Hematopoietic multipotent progenitor cell treated with erythropoietin and hydrocortisone succinate and interleukin-3 and kit ligand, for 15 days (in vitro differentiated cells): ENCODE data around the gene ROBO3.

Experiments
- DNase-seq: peaks from one replicate; pipeline ENCODE4 v3.0.0-alpha.2; 2015; ENCODE audit warnings: low spot score

Gene ROBO3

DNA sequence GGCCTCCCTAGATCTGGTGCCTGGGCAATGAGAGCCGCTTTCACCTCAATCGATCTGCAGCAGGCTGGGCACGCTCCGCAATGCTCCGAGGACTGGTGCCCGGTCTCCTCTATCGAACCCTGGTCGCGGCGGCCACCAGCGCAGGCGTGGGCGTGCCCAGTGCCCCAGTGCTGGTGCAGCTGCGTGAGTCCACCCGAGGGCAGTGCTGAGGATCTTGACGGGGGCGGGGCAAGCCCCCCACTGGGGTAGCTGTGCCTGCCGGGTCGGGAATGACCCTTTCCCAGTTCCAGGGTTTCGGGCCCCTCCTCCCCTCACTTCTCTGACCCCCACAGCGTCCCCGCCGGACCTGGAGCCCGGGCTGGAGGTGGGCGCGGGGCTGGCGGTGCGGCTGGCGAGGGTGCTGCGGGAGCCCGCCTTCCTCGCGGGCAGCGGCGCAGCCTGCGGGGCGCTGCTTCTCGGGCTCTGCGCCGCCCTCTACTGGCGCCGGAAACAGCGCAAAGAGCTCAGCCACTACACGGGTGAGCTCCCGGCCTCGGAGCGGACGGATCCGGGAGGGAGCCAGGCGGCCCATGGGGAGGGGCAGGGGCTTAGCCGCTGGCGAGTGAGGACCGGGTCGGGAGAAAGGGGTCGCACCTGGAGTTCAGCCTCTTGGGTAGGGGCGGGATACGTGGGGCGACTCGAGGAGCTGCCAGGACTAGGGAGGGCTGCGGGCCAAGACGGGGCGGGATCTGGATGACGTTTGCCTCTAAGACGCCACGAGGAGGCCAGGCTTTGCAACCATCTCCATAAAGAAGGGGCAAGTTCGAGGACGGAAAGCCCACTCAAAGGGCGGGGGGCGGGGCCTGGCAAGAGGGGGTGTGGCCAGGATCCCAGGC, 10.9 kb downstream of the ROBO3 start:
- peak; percentile 54 for DNase-seq

DNA sequence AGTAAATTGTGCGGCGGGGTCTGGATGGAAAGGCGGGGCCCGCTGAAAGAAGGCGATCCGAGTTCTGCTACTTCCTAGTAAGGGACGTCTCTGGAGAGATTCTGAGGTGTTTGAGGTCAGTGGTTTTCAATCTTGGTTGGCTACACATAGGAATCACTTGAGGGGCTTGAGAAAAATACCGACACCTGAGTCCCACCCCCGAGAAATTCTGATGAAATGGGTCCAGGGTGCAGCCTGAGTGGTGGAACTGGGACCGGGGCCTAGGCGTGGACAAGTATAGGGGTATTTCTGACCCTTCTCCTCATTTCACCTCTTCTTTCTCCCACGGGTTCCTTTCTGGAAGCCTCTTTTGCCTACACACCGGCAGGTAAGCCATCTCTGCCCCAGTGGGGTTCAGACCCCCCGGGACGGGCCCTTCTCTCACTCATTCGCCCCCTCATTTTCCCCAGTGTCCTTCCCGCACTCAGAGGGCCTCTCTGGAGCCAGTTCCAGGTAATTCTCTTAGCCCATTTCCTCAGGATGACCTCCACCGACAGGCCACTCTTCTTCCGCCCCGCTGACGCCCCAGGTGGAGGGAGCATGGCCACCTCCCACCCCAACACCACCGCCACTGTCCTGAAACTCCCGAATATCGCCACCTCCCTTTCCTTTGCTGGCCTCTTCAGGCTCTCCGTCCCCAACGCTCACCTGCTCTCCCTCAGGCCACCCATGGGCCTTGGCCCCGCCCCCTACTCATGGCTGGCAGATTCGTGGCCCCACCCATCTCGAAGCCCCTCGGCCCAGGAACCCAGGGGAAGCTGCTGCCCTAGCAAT, 11.8 kb downstream of the ROBO3 start:
- DNase-seq, result no peak

DNA sequence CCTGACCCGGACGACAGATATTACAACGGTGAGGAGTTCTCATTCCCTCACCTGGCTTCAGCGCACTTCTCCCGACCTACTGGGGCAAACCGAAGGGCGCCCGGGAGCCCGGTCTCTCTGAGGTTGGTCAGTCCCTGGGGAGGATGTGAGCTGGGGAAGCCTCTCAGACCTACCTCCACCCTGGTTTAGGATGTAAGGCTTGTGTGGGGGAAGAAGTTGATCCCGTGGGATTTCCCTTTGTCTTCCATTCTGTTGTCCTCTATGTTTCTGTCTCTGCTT, 12.3 kb downstream of the ROBO3 start:
- no peak for DNase-seq

DNA sequence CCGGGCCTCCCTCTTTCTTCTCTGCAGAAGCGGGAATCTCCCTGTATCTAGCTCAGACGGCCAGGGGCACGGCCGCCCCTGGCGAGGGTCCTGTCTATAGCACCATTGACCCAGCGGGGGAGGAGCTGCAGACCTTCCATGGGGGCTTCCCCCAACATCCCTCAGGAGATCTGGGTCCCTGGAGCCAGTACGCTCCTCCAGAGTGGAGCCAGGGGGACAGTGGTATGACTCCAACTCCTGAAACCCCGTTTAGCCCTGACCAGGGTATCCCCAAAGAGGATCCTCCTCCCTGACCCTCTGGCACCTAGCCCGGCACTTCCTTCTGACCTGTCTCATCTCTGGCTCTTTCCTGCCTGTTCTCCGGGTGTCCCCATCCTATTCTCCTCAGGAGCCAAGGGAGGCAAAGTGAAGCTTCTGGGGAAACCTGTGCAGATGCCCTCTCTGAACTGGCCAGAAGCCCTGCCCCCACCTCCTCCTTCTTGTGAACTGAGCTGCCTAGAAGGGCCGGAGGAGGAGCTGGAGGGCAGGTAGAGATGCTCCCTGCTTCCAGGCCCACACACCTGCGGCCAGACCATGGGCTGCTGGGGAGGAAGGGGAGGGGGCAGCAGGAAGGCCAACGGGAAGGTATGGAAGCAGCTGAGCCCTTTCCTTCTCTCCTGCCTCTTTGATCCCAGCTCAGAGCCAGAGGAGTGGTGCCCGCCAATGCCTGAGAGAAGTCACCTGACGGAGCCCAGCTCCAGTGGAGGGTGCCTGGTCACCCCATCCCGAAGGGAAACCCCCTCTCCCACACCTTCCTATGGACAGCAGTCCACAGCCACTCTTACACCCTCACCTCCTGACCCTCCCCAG, 12.9 kb downstream of the ROBO3 start:
- DNase-seq, result no peak

DNA sequence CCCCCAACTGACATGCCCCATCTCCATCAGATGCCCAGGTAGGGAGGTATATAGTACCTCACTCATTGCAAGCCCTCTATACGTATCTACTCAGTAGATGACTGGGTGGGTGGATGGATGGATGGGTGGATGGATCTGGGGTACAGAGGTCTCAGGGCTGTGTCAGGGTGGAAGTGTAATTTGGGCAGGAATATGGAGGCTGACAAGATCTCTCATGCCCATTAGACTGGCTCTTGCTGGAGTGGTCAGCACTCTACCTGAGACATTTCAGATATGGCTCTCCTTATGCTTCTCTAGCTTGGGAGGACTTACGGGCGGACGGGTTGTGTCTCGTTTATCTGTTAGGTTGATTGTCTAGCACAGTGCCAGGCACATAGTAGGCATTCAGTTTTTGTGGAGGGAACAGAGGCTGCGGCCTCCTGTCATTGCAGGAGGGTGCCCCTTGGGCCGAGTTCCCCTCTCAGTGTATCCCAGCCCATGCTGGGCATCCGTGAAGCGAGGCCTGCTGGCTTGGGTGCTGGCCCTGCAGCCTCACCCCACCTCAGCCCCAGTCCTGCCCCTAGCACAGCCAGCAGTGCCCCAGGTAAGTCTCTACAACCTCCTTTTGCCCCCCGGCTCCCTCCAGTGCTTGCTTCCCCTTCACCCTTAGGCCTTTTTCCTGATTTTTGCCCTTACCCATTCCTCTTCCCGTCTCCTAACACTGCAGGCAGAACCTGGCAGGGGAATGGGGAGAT, 13.7 kb downstream of the ROBO3 start:
- DNase-seq, result no peak

DNA sequence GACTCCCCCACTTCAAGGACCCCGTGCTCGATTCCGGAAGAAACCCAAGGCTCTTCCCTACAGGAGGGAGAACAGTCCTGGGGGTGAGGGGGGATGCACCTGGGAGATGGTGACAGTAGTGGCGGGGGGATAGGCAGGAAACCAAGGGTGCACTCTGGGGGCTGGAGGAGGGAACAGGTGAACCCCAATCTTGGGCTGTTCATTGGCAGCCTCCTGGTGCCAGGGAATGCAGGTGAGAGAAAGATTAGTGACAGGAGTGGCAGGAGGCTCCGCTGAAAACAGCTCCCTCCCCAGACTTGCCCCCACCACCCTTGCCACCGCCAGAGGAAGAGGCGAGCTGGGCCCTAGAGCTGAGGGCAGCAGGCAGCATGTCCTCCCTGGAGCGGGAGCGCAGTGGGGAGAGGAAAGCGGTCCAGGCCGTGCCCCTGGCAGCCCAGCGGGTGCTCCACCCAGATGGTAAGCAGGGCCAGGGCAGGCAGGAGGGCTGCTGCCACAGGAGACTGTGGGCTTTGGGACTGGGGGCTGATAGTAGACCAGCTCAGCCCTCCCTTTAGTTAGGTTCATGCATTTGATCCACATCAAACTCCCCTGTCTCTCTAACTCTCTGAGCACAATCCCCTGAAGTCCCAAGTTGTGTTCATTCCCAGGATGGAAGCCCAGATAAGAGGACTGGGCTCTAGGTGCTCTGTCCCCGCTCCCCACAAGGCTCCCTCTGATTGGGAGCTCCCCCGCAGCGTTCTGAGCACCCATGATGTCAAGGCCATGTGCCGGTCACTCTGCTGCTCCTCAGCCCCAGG, 14.5 kb downstream of the ROBO3 start:
- no peak for DNase-seq

DNA sequence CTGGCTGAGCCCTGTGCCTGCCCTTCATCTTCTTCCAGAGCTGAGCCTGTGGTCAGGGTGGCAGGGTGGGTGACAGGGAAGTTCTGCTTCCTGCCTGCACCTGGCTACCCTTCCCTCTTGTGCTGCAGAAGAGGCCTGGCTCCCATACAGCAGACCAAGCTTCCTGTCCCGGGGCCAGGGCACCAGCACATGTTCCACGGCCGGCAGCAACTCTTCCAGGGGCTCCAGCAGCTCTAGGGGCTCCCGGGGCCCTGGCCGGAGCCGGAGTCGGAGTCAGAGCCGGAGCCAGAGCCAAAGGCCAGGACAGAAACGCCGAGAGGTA, 15.0 kb downstream of the ROBO3 start:
- no peak for DNase-seq

DNA sequence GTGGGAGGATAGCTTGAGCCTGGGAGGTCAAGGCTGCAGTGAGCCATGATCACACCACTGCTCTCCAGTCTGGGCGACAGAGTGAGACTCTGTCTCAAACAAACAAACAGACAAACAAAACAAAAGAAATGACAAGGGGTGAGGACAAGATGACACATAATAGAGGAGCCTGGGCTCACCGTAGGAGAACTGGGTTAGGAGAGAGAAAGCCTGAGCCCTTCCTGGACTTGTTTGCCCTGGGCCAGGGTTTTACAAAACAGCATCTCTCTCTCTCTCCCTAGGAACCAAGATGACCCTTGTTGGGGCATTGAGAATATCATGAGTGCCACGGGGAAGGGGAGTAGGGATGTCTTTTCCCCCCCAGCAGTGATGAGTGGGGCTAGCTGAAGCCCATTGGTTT, 15.7 kb downstream of the ROBO3 start:
- DNase-seq, result no peak

DNA sequence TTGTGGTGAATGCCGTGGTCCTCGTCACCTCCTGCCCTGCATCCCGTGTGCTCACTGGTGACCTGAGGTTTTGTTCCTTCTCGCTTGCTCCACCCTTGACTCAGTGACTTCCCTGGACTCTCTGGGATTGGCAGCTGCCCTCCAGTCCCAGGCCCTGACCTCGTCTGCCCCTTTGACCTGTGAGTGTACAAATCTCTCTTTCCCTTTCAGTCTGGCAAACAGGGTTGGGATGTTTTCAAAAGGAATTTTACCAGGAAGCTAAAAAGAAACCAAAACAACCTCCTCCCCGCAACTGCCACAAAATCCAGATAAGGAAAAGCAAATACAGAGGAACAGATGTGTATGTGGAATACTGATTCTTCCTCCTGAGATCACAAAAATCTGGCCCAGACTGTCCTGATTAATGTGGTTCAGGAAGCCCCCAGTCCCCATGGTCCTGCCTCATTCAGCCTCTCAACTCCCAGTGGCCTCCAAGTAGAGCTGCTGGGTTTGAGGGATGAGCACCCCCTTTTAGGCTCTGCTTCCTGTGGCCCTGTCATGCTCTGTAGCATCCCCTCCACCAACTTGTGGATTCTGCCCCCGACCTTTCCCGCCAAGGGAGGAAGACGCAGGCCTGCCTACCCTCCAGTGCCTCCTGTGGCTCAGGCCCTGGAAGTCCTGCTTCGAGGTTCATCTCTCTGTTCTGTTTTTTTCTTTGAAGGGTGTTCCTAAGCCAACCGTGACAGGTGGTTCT, 17.3 kb downstream of the ROBO3 start:
- DNase-seq, result no peak

DNA sequence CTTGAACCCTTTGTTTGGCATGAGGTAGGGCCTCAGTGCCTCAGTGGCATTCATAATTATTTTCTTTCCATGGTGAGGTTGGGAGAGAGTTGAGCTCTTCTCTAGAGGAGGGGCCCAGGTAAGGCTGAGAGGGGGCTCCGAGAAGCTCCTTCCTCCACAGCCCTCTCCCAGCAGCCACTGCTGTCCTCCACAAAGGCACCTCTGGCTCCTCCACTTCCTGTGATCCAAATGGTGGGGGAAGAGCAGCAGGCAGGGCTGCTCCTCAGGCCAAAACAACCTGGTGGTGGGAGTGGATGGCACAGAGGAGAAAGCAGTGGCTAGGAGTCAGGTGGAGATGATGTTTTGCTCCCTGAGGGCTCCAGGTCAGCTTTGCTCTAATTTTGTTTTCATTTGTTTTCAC, 19.1 kb downstream of the ROBO3 start:
- no peak for DNase-seq

DNA sequence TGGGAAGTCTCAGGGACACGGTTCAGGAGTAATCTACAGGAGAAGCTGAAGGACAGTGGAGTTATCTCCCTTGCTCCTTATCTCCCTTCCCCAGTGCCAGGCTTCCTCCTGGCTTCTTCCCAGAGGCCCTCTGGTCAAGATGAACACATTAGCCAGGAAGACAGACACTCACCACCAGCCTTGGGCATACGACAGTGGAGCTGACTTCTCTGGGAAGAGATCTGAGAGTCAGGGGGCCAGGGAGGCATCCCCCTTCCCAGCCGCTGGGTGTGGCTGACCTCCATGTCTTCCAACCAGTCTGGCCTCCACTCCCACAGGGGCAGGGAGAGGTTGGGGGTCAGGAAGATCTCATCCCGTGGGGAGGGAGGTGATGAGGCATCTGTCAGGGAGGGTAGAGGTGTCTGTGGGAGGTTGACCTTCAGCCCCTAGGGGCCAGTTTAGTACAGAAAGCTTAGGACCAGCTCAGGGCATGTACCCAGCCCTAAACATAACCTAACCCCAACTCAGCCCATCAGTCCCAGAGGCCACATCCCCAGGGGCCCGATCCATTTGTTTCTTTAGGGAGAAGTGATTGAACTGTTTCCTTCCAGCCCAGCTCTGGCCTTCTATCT, 19.7 kb downstream of the ROBO3 start:
- DNase-seq, result no peak

DNA sequence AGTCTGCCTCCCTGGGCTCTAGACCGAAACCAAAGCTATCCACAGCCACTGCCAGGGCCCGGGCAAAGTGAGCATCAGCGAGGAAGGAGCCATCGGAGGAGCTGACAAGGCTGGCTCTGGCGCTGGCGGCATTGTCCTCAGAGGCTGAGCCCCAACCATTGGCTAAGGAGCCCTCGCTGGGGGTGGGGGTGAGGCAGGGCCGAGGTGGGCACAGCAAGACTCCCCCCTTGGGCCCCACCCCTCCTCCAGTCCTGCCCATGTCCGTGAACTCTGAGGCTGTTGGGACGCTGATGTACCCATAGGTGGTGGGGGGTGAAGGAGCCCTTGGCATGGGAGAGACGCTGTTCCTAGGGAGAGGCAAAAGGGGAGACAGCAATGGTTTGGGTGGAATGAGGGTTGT, 21.2 kb downstream of the ROBO3 start:
- DNase-seq, result no peak

DNA sequence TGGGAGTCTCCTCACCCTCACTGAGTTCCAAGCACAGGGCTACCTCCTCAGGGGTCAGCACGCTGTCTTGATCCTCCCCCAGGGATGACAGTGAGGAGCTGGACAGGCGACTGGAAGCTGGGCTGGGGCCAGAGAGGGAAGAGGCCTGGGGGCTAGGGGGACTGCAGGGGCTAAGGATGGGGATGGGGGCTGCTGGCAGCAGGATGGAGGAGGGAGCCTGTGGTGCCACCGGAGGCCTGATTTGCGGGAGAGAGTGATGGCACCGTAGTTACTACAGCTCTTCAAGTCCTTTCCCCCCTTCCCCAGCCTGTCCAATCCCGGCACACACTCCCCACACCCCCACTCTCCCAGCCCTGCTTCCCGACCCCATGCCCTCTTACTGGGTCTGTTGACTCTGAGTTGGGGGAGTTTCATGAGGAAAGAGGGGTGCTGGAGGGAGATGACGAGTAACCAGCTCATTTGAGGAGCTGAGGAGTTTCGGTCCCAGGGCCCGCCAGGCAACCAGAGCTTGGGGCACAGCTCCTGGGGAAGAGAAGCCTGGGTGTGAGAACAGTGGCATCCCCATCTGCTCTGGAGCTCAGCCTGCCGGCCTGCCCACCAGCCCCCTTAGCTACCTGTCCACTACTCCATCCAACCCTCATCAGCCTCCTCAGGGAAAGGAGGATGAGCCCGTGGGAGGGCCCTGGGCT, 21.9 kb downstream of the ROBO3 start:
- no peak for DNase-seq

DNA sequence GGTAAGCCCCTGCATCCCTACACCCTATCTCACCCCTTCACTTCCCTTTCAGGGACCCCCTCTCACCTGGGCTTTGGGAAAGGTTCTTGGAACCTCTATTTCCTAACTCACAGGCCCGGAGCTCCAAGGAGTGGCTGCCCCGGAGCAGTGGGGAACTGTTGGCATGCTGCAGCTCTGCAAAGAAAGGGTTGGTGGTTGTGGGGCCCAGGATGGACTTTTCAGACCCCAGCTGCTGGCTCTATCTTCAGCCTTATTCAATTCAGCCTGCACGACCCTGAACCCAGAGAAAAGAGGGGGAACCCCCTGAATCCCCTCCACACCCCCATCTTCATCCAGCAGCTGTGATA, 22.4 kb downstream of the ROBO3 start:
- no peak for DNase-seq

DNA sequence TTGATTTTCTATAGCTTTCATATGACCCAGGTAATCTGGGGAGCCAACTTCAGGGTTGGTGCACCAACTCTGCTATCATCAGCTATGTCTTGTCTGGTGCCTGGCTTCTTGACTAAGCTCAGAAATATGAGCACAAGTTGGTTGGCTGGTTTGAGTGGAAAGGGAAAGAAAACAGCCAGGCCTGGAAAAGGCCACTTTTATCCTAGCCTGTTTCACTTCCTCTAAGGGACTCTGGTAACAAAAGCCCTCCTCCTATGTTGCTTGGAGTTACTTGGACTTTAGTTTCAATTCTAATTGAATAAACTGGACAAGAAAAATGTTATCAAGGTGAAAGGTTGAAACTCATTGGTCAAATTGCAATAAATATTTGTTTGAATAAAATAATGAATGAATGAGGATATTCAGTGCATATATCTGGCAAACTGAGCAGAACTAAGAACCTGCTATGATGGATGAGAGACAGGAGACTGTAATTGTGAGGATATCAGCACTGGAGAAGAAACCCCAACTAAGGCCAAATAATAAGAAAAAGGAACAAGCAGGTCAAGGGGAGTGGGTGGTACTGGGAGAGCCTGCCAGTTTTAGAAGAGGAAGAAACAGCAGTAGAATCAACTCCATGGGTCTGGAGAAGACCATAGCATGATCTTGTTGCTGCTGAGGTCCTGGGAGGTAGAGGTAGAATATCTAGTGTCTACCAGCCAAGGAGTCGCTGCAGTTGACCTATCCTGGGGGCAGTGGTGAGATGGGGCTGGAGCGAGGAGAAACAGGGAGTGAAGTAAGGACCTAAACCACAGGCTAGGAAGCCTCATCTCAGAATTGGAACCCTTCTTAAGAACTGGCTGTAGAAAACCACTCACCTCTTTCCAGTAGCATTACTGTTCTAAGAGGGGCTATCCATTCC, 24.2 kb downstream of the ROBO3 start:
- DNase-seq, result no peak

DNA sequence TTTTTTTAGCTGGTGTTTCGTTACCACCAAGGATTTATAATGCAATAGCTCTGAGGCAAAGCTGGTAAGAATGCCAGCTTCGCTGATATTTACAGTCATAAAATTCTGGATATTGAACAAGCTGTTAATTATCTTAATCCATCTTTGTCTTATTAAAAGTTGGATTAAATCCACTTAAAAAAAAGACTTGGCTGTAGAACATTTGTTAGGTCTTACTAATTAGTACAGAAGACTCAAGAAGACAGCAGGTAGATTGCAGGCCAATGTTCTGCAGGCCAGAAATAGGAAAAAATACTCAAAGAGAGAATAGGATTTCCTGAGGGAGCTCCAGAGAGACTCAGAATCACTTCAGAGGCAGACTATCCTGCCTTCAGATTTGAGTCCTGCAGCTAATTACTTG, 24.9 kb downstream of the ROBO3 start:
- no peak for DNase-seq

DNA sequence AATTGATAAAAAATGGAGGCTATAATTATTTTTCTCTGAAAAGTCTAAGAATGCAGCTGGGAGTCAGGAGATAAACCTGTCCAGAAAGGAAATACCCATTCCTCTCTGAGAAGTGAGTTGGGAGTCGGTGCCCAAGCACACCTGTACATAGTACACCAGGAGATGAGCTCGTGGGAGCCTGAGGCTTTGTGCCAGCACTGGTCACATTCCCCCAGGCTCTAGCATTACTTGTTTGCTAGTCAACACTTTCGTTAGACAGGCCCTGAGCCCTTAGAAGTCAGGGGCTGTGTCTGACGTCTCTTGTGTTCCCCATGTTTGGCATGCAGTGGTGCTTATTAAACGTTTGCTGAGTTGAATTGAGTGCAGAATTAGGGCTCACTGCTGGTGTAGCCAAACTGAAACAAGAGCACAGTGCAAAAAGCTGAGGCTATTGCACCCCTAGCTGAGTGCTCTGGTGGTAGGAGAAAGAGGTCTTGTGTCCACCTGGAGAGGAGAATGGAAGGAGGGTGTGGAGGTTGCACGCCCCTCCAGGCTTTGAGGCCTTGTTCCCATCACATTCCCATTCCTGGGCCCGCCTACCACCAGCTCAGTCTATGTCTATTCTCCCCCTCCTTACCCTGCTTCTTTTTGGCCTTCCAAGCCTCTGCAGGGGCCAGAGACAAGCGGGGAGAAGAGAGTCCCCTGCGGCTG, 25.6 kb downstream of the ROBO3 start:
- DNase-seq, result no peak

DNA sequence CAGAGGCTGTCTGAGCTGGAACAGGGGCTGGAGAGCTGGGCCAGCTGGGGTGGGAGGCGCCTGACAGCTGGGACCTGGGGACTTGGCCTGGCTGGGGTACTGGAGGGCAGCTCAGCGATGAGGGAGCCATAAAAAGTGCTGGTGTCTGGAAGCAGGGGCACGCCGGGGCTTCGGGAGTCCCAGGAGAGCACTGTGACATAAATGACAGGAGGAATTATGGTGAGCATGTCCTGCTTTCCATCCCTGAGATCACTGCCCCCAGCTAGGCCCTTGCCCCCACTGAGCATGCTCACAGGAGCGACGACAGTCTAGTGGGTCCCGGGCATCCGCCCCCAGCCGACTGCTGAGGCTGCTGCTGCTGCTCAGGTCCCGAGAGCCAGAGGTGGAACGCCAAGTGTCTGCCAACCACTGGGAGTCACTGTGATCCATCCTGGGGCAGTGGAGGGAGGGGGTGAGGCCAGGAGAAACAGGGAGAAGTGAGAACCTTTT, 26.2 kb downstream of the ROBO3 start:
- no peak for DNase-seq
